GM19452 (cell line): ENCODE measurements around the gene UNCX.

Experiments
- ATAC-seq: cut with Tn5 transposase; IDR thresholded peaks from one replicate; pipeline ENCODE4 v1.9.1; 2021; ENCODE audit not compliant: unreplicated experiment

UNCX gene

GRCh38 chr7:1242606-1243289 is 10.1 kb downstream of the UNCX start:
- ATAC-seq, result no peak

DNA sequence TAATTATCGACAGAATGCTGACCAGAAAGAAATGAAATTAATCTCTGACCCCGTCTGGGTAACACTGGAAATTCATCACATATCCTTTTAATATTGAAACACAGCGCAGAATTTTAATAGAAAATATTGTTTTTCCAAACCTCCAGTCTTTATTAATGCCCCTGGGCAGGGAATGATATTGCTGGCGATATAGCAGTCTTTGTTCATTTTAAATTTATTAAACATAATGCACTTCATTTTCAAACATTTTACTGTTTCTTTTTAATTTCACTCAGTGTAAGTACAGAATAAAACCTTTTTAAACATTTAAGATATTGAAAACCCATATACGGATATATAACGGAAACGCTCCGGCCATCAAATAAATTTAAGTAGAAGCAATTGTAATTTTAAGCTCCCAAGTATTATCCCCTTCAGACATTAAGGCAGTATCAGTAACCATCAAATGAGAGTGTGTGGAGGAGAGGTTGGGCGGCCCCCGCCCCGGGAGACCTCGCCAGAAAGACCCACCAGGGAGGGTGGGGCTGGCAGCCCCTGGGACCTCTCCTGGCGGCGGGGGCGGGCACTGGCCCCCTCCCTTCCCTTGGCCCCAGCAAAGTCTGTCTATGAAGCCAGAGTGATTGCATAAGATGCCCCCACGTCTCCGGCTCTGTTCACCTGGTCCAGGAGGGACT is 10.8 kb downstream of the UNCX start:
- no peak for ATAC-seq

DNA sequence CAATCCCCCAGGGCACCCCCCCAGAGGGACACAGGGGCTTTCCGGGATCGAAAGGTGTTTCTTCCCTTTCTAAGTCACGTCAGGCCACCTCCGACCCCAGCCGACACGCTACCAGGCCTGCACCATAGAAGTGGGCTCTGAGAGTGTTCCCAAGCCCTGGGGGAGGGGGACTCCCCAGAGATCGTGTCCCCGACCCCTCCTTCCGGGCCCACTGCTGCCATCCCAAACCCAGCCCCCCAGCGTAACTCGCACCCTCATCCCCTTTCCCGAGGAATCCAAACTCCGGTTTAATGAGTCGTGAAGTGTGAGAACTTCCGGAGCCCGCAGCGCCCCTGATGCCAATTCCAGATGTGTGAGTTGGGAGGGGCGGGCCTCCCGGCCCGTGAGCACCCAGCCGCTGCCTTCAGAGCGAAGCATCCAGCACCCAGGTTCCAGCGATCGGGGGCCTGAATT is 11.3 kb downstream of the UNCX start:
- no peak for ATAC-seq

DNA sequence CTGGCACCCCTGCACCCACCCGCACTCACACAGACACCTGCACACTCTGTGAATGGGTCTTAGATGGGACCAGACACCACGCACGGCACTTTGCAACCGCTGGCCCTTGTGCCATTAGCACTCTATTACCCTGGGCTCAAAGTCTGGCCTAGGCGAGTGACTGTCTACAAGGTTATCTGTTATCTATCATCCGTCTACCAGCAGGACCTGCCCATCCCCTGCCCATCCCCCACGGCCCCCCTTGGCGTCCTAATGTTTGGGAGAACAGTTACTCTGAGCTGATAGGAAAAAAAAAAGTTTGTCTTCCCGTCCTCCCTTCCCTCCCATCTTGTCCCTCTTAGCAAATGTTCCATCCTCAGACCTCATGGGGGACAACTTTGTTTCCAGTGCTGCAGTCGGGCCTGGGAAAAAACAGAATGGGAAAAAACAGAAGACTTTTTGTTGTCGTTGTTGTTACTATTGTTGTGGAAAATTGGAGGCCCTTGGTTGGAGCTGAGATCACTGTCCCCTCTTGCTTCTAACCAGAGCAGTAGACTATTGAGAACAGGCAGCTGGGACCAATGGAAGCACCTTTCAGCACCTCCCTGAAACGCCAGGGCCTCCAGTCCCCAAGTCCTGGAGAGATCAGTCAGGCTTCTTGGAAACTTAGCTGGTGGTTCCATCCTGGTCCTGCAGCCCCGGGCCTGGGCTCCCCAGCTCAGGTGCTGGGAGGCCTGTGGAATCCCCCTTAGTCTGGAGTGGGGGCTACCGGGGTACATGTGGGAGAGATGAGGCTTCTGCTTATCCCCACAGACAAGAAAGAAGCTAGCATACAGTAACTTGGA is 12.2 kb downstream of the UNCX start:
- no peak for ATAC-seq

DNA sequence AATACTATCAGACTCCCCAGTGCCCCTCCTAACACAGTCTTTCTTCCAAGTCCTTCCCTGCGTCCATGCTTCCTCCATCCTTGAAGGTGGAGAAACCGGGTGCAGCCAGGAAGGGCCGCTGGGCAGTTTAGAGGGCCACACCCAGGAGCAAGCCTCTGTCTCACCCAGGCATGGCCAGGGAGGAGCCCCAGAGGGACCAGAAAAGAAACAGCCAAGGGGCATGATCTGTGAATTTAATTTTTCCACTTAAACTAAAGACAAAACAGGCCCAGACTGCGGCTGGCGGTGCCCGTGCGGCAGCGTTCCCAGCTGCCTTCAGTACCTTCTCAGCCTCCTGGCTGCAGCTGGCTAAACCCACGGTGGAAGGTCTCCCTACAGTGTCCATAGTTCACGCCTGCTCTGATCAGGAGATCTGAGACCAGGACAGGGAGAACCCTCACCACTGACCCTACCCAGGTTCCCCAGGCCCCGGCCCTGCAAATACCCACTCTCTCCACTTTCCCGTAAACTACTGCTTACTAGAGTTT is 12.9 kb downstream of the UNCX start:
- ATAC-seq, result no peak

DNA sequence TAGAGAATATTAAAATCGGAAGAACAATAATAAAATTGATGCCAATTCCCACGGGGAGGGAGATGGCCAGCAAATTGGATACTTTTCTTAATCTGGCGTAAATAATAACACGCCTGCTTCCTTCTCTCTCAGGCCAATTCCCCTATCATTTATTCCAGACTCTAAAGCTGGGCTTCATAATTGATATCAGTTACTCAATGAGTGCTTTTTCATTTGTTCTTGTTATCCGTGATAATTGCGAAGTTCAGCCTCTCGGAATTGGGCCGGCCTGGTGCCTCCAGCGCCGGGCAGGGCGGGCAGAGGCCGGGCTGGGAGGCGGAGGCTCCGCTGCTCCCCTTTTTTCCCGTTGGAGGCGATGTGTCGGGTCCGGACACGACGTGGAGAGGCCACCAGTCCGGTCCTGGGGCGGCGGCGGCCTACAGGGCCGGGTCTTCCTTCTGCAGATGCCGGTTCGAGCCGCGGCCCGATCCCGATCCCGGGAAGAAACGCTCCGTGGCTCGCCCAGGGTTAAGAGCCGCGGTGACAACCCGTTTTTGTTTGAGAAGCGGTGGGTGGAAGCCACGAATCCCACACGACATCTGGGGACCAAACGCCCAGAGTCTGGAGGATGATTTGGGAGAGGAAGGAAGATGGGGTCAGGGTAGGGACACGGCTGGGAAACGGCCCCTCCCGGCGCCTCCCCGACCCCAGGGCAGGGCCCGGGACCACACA is 13.6 kb downstream of the UNCX start:
- ATAC-seq, result no peak

- ATAC-seq, result no peak
These were observed 14.3 kb downstream of the UNCX start for GRCh38 chr7:1246871-1247526.

- no peak for ATAC-seq
These were observed 14.9 kb downstream of the UNCX start for GRCh38 chr7:1247527-1248041.

- ATAC-seq, result no peak
These were observed 15.7 kb downstream of the UNCX start for GRCh38 chr7:1248143-1248915.

DNA sequence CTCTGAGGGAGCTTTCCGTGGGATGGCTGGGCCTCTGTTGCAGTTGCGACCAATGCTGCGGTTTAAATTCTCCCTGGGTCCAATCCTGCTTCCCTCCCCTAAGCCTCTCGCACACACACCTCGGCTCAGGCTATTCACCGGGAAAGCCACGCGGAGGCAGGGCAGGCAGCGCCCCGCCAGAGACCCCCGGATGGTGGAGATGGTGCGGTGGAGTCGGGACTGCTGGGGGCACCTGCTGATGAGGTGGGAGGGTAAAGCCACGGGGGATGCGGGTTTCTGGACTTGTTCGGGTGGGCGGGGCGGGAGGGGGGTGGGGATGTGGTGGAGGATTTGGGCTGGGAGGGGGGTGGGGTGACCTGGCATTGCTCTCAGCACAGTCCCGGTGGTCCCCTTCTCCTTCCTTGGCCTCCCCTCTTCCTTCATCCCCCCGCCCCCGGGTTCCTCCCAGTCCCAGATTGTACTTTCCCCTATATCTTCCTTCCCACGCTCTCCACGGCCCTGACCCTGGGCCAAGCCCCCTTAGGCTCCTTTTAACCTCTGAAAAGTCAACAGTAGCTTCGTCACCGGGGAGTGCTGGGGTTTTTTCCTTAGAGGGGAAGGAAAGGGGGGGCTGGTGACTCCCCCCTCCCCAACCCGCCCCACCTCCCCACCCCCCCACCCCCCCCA is 16.4 kb downstream of the UNCX start:
- no peak for ATAC-seq

DNA sequence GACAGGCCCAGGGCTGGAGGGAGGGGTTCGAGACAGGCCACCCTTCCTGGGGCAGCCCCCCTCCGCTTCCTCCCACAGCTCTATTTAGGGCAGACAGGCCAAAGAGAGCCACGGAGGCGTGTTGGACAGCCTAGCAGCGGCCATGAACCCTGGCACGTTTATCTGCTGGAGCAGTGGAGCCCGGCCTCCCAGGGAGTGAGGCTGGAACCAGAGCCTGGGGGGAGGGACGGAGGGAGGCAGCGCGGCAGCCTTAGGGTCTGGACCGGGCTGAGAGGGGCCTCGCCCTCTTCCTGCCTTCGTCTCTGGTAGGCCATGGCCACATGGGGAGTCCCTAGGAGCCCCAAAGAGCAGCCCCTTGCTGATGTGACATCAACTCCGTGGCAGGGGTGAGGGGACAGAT is 17.1 kb downstream of the UNCX start:
- ATAC-seq, result no peak

- no peak for ATAC-seq
These were observed 18.2 kb downstream of the UNCX start for GRCh38 chr7:1250901-1251300.

DNA sequence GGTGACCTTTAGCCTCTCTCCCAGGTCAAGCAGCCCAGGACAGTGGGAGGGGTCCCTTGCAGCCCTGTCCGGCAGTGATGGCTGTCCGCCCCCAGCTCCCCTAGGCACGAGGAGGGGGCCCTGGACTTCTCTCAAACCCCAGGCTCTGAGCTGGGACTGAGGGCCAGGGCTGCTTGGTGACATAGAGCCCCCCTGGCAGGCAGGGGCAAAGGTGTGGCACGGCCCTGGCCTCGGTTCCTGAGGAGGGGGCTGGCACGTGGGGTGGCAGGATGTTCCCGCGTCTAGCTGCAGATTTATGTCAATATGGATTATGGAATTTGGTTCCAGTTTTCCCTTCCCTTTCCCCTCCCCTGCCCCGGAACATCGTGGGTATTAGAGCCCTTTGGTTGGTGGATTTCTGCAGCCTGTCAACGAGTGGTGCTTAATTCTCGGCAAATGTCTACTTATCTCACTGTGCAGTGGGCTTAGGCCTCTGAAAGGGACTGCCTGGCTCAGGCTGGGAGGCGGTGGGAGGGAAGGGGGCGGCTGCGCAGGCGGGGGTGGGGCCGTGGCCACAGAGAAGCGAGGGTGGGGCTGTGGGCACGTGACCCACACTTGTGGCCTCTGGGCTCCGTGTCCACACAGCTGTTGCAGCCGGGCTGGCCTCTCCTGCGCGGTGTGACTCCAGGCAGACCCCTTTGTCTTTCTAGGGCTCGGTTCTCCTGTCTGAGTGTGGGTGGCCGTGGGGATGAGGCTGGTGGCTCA is 19.3 kb downstream of the UNCX start:
- ATAC-seq, result no peak

DNA sequence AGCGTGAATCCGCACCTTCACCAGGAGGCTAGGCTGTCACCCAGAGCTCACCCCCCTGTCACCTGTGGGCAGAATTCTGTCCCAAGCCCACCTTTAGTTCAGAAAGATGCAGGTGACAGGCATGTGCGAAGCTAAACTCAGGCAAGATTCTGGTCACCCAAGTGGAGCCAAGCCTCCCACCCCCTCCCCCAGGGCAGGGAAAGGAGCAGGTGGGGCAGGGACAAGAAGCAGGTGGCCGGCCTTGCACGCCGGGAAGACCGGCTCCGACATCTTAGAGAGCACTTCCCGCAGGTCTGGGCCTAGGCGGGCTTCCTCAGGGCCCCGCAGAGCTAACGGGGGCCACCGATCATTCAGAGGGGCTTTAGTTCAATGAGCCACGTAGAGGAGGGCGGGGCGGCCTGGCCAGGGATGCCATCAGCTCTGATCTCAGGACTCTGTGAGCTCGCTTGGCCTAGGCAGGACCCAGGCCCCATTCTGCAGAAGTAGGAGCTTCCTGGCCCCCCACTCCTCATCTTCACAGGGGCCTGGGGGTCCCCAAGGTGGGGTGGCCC is 19.9 kb downstream of the UNCX start:
- ATAC-seq, result no peak

DNA sequence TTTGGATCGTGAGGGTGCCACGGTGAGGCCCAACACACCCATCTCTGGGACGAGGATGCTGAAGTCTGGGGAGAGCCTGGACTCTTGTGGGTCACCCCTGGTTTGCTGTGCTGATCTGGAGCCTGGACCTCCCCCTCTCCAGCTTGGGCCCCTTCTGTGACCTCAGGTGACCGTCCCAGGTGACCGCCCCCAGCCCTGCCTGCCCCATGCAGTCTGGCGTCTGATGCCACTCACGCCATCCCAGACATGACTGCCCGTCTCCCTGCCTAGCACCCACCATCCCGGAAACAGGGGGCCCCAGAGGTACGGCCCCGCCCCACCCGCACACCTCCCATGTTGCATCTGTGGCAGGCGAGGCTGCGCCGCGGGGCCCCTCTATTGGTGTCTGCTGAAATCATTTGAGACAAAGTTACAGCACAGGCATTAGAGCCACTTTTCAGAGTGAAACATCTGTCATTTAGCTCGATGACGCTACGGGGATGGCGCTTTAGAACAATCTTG is 21.1 kb downstream of the UNCX start:
- ATAC-seq, result no peak

DNA sequence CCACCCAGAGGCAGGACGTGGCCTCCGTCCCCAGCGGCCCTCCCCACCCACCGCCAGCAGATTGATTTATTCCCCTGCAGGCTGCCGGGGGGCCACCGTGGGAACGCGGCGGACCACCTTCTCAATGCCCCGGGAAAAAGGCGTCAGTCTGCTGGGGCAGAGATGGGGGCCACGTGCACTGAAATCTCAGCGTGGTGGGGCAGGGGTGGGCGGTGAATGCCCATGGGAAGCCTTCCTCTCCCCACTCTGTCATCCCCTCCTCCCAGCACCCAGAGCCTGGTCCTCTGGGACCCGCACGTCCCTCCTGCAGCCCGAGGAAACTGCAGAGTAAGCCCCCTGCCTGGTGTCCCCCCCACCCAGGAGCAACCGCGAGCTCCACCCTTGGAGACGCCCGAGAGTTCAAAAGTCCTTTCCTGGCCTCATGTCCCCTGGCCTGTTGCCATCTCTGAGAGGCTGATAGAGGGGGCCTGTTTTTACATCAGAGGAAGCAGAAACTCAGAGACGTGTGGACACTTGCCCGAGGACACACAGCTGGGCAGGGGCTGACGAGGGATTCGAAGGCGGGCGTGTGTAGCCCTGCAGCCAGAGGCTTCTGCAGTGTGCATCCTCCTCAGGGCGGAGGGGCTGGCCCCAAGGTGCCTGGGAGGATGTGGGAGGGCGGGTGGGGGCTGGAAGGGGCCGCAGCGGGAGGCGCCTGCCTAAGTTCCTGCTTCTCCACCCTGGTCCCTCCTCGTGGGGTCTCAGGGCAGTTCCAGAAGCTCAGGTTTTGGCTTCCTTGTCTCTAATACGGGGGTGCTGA is 21.8 kb downstream of the UNCX start:
- no peak for ATAC-seq
